ENCODE measurements around the gene CCDC188. TPM values are rescaled to one million over a fixed set of nuclear protein-coding genes. Genes with fewer than 3 reads are reported as not detected.

Gene CCDC188
- total and polyA plus RNA-seq, 2 of the 4 experiments (the other 2 are of a cell fraction): 0.10 TPM; not detected in 1

DNA sequence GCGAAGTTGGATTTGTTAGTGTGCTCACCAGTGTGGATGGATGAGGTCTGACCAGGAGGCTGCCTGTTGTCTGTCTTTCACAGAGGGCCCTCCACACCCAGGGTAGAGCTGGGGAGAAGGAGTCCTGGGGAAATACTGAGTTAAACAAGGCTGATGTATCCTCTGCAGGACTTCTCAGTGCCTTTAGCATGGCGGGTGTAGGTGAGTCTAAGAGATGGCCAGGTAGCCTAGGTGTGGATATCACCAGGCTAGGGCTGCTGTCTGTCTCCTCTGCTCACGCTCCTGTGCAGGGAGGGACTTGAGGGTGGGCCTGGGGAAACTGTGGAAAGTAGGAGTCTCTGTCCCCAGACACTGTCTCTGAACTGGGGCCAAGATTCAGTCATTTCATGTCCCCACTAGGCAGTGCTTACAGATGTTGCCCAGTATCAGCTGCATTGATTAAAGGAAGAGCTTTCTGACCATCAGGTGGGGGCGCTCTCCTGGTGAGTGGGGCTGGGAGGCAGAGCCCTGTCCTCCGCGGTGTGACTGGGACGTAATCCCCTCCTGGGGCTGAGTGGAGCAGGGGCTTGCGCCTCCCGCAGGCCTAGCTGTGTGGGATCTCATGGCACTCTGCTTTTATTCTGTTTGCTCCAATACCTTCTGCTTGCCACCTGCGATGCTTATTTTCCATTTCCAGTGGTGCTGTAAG is 35.5 kb upstream of the CCDC188 start:
- Histone ChIP-seq H3K9ac (ENCODE audit: low read depth, low read length) (no peak overlapping the region), H3K27ac (ENCODE audit: insufficient read depth, low read length) (no peak overlapping the region), H2BK15ac (ENCODE audit: low read depth, low read length) (no peak overlapping the region), H2BK120ac (ENCODE audit: low read depth, low read length) (no peak overlapping the region), H3K79me1 (ENCODE audit: low read depth in 1 of 2, low read length in 2 of 2) (no peaks in the 10 kb centered on the region), H3K18ac (ENCODE audit: low read depth, low read length) (no peak overlapping the region), H3K4me3 (ENCODE audit: insufficient read depth, low read depth, low read length) (no peak overlapping the region), H2AFZ (replicated peaks; ENCODE audit: low read length, poor library complexity) (peak overlapping the region; percentile 26), H3K23ac (ENCODE audit: low read depth, low read length) (no peak overlapping the region), H3K9me1 (ENCODE audit: insufficient read depth, low read length) (no peaks in the 10 kb centered on the region), H2AK9ac (replicated peaks; ENCODE audit: low read depth, low read length, poor library complexity) (no peak overlapping the region), H3K27me3 (ENCODE audit: control insufficient read depth, insufficient read depth, low read length) (peaks cover 36% of the 10 kb centered on the region), H3K56ac (ENCODE audit: extremely low read depth, insufficient read depth, low read length) (no peak overlapping the region), H4K5ac (ENCODE audit: low read depth, low read length) (no peak overlapping the region), H4K20me1 (ENCODE audit: insufficient read depth, low read length) (no peaks in the 10 kb centered on the region), H4K91ac (ENCODE audit: insufficient read depth, low read depth, low read length) (no peak overlapping the region), H3K9me3 (ENCODE audit: control insufficient read depth, insufficient read depth, low read length) (no peaks in the 10 kb centered on the region), H3K14ac (replicated peaks; ENCODE audit: low read depth, low read length) (no peak overlapping the region), H3K36me3 (ENCODE audit: control insufficient read depth, insufficient read depth, low read length) (no peaks in the 10 kb centered on the region), H2BK5ac (ENCODE audit: low read depth, low read length, poor library complexity, severe bottlenecking) (no peak overlapping the region), H2BK20ac (ENCODE audit: low read depth, low read length) (no peak overlapping the region), H3K4ac (ENCODE audit: low read depth, low read length) (no peak overlapping the region), H2AK5ac (ENCODE audit: low read depth, low read length) (no peak overlapping the region), H3K4me2 (ENCODE audit: low read depth, low read length) (no peak overlapping the region), H4K8ac (ENCODE audit: low read depth in 2 of 2, low read length in 2 of 2) (no peak overlapping the region), H3K4me1 (ENCODE audit: control insufficient read depth, insufficient read depth, low read length) (no peaks in the 10 kb centered on the region)
- no TSS peak for BruUV-seq (replicated peaks)
- ChIA-PET CTCF (interaction anchor here (0.6 kb wide), 1 partner anchor 901 kb away, joined by 3 read pairs; no protein-coding TSS in a partner anchor), POLR2A (ENCODE audit: unreplicated experiment) (no interaction called here)
- WGBS, 2 experiments (ENCODE audit: extremely low coverage in 2 of 2, insufficient read length in 1 of 2): 60% methylated on average over 1 of the region's 10 CpGs; no CpG with 5 or more reads in 1 of the 2 experiments
- in situ Hi-C loops (cut with MboI; ENCODE audit: low sequenced_read_pairs) (no loop called here), intact Hi-C loops (cut with micrococcal nuclease) (no loop called here), dilution Hi-C loops (cut with HindIII; ENCODE audit: low sequenced_read_pairs, unreplicated experiment) (no loop called here)
- ATAC-seq (ENCODE audit: low read depth): no peak
- DNase-seq: no peak
- TF ChIP-seq MAFK (IDR thresholded peaks at IDR 0.05; ENCODE audit: low read depth, low read length): no peak
- TF ChIP-seq, protein P1, sequence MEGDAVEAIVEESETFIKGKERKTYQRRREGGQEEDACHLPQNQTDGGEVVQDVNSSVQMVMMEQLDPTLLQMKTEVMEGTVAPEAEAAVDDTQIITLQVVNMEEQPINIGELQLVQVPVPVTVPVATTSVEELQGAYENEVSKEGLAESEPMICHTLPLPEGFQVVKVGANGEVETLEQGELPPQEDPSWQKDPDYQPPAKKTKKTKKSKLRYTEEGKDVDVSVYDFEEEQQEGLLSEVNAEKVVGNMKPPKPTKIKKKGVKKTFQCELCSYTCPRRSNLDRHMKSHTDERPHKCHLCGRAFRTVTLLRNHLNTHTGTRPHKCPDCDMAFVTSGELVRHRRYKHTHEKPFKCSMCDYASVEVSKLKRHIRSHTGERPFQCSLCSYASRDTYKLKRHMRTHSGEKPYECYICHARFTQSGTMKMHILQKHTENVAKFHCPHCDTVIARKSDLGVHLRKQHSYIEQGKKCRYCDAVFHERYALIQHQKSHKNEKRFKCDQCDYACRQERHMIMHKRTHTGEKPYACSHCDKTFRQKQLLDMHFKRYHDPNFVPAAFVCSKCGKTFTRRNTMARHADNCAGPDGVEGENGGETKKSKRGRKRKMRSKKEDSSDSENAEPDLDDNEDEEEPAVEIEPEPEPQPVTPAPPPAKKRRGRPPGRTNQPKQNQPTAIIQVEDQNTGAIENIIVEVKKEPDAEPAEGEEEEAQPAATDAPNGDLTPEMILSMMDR (conservative IDR thresholded peaks at IDR 0.05; ENCODE audit: low read depth, low read length): 0 out of 2 replicates have a peak, but pooled peaks have one; percentile 15
